Measurements from ENCODE around the gene PPP1R13B.

DNA sequence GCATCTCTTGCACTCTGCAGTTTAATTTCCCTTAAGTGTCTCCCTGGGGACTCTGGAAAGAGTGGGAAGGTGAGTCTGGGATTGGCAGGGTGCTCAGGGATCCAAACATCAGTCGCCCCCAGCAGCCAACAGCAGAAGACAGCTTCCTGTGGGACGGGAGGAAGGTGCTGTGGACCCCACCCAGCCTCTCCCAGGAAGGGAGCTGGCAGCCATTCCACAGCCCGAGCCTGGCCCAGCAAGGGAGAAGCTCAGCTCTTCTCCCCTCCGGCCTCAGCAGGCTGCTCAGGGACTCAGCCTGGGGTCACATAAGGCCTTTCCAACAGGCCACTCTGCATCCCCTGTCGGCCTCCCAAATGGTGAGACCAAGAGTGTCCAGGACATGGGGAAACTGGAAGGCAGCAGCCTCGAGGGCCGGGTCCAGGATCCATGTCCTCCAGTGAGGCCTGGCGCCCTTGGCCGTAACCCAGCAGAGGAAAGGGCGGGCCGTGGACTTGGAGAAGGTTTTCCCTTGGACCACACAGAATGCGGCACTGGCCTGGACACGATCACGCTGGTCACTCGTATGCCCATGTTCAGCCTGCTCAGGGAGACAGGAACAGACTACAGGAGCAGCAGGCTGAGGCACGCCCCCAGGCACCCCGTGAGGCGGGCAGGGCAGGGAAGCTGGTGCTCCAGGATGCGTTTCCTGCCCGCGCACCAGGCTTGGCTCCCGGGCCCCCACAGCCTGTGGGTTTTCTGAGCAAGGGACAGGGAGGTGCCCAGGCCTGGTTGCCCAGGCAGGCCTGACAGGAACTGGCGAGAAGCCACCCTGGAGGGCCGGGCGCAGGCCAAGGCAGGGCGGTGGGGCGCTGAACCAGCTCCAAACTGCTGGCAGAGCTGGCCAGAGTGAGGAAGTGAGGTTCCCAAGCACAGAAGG is 135.6 kb downstream of the PPP1R13B start:
- TF ChIP-seq, protein P1, sequence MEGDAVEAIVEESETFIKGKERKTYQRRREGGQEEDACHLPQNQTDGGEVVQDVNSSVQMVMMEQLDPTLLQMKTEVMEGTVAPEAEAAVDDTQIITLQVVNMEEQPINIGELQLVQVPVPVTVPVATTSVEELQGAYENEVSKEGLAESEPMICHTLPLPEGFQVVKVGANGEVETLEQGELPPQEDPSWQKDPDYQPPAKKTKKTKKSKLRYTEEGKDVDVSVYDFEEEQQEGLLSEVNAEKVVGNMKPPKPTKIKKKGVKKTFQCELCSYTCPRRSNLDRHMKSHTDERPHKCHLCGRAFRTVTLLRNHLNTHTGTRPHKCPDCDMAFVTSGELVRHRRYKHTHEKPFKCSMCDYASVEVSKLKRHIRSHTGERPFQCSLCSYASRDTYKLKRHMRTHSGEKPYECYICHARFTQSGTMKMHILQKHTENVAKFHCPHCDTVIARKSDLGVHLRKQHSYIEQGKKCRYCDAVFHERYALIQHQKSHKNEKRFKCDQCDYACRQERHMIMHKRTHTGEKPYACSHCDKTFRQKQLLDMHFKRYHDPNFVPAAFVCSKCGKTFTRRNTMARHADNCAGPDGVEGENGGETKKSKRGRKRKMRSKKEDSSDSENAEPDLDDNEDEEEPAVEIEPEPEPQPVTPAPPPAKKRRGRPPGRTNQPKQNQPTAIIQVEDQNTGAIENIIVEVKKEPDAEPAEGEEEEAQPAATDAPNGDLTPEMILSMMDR (IDR thresholded peaks at IDR 0.05 in 4 of 5, conservative IDR thresholded peaks at IDR 0.05 in 1 of 5), result no peak
- no peak for TF ChIP-seq POLR2A (IDR thresholded peaks at IDR 0.05)
